Measurements from ENCODE around the gene TPO.
"Not testable (repeated sequence)": the region's sequence is repeated elsewhere in the genome, so short reads cannot be mapped to it uniquely, and the experiment has no call there.

Gene TPO

GRCh38 chr2:1561811-1562421 lies 148.7 kb downstream of the TPO start:
- no peak for DNase-seq

GRCh38 chr2:1563084-1563857 lies 150.0 kb downstream of the TPO start:
- DNase-seq = no peak

GRCh38 chr2:1563943-1564891 lies 151.0 kb downstream of the TPO start:
- DNase-seq = no peak

- DNase-seq = no peak
Observed at GRCh38 chr2:1567556-1568344, 154.5 kb downstream of the TPO start.

GRCh38 chr2:1568345-1568668 lies 155.0 kb downstream of the TPO start:
- DNase-seq = not testable (repeated sequence)

- DNase-seq = no peak
Observed at GRCh38 chr2:1569879-1570450, 156.7 kb downstream of the TPO start.

GRCh38 chr2:1571477-1572417 lies 158.5 kb downstream of the TPO start:
- no peak for DNase-seq

GRCh38 chr2:1572638-1573037 lies 159.4 kb downstream of the TPO start:
- DNase-seq = no peak

- no peak for DNase-seq
Observed at GRCh38 chr2:1577846-1578245, 164.6 kb downstream of the TPO start.

GRCh38 chr2:1581257-1581964 lies 168.1 kb downstream of the TPO start:
- DNase-seq = not testable (repeated sequence)

- no peak for DNase-seq
Observed at GRCh38 chr2:1581965-1582625, 168.8 kb downstream of the TPO start.

GRCh38 chr2:1582891-1583341 lies 169.7 kb downstream of the TPO start:
- no peak for DNase-seq

- DNase-seq = no peak
Observed at GRCh38 chr2:1584051-1584531, 170.8 kb downstream of the TPO start.

GRCh38 chr2:1584691-1585485 lies 171.6 kb downstream of the TPO start:
- DNase-seq = no peak

- no peak for DNase-seq
Observed at GRCh38 chr2:1585635-1586034, 172.4 kb downstream of the TPO start.

GRCh38 chr2:1586251-1586922 lies 173.1 kb downstream of the TPO start:
- no peak for DNase-seq

GRCh38 chr2:1586923-1587840 lies 173.9 kb downstream of the TPO start:
- no peak for DNase-seq

Measured in hematopoietic multipotent progenitor cell treated with erythropoietin and hydrocortisone succinate and interleukin-3 and kit ligand, for 8 days (in vitro differentiated cells).